ENCODE results near the gene CUBN.

CUBN gene

DNA sequence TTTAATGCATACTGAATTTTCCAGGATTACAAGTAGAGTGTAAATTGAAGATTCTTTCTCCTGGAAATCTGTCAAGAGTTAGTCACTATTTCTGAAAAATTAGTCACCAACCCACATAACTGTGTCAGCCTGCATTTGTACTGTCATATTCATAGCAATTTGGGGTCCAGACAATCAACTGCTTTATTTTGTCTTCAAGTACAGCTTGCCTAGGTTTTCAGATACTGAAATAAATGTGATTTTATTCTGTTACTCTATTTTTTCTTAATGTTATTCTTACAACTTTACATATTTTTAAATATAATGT lies 55.1 kb downstream of the CUBN start:
- H3K9me3 ChIP-seq (ENCODE audit: control insufficient read depth, insufficient read depth, low read depth, low read length): no peaks in the 10 kb centered on the region
- no peak overlapping the region for H3K27ac ChIP-seq (ENCODE audit: extremely low read depth, low read depth, low read length)
- POLR2A ChIA-PET: no interaction called here
- TF ChIP-seq SCRT1 (tag by site-specific recombination; IDR thresholded peaks at IDR 0.05; ENCODE audit: borderline replicate concordance) (no peak), OVOL3 (tag by site-specific recombination; IDR thresholded peaks at IDR 0.05) (no peak), ZBTB7A (tag by site-specific recombination; IDR thresholded peaks at IDR 0.05; ENCODE audit: low read depth) (no peak), ZNF529 (tag by site-specific recombination; IDR thresholded peaks at IDR 0.05; ENCODE audit: insufficient replicate concordance) (no peak), ZBTB20 (tag by site-specific recombination; IDR thresholded peaks at IDR 0.05) (no peak), ZNF174 (tag by site-specific recombination; IDR thresholded peaks at IDR 0.05) (no peak), ZNF266 (tag by site-specific recombination; IDR thresholded peaks at IDR 0.05; ENCODE audit: low read depth) (no peak), ZBTB21 (tag by site-specific recombination; IDR thresholded peaks at IDR 0.05) (no peak), ZXDB (tag by site-specific recombination; IDR thresholded peaks at IDR 0.05) (no peak), ZNF530 (tag by site-specific recombination; IDR thresholded peaks at IDR 0.05; ENCODE audit: low read depth) (no peak), ZNF433 (tag by site-specific recombination; IDR thresholded peaks at IDR 0.05; ENCODE audit: low read depth) (no peak), HOXC10 (CRISPR knock-in tag; IDR thresholded peaks at IDR 0.05) (no peak), ZNF19 (tag by site-specific recombination; IDR thresholded peaks at IDR 0.05; ENCODE audit: low read depth) (no peak), ZNF548 (tag by site-specific recombination; IDR thresholded peaks at IDR 0.05) (no peak), BCL11B (tag by site-specific recombination; IDR thresholded peaks at IDR 0.05; ENCODE audit: low read depth) (no peak)
- TF ChIP-seq, protein P1, sequence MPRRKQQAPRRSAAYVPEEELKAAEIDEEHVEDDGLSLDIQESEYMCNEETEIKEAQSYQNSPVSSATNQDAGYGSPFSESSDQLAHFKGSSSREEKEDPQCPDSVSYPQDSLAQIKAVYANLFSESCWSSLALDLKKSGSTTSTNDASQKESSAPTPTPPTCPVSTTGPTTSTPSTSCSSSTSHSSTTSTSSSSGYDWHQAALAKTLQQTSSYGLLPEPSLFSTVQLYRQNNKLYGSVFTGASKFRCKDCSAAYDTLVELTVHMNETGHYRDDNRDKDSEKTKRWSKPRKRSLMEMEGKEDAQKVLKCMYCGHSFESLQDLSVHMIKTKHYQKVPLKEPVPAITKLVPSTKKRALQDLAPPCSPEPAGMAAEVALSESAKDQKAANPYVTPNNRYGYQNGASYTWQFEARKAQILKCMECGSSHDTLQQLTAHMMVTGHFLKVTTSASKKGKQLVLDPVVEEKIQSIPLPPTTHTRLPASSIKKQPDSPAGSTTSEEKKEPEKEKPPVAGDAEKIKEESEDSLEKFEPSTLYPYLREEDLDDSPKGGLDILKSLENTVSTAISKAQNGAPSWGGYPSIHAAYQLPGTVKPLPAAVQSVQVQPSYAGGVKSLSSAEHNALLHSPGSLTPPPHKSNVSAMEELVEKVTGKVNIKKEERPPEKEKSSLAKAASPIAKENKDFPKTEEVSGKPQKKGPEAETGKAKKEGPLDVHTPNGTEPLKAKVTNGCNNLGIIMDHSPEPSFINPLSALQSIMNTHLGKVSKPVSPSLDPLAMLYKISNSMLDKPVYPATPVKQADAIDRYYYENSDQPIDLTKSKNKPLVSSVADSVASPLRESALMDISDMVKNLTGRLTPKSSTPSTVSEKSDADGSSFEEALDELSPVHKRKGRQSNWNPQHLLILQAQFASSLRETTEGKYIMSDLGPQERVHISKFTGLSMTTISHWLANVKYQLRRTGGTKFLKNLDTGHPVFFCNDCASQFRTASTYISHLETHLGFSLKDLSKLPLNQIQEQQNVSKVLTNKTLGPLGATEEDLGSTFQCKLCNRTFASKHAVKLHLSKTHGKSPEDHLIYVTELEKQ (tag by site-specific recombination; IDR thresholded peaks at IDR 0.05; ENCODE audit: borderline replicate concordance): no peak
- TF ChIP-seq, protein P2, sequence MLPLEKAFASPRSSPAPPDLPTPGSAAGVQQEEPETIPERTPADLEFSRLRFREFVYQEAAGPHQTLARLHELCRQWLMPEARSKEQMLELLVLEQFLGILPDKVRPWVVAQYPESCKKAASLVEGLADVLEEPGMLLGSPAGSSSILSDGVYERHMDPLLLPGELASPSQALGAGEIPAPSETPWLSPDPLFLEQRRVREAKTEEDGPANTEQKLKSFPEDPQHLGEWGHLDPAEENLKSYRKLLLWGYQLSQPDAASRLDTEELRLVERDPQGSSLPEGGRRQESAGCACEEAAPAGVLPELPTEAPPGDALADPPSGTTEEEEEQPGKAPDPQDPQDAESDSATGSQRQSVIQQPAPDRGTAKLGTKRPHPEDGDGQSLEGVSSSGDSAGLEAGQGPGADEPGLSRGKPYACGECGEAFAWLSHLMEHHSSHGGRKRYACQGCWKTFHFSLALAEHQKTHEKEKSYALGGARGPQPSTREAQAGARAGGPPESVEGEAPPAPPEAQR (tag by site-specific recombination; IDR thresholded peaks at IDR 0.05): no peak
- TF ChIP-seq, protein P3, sequence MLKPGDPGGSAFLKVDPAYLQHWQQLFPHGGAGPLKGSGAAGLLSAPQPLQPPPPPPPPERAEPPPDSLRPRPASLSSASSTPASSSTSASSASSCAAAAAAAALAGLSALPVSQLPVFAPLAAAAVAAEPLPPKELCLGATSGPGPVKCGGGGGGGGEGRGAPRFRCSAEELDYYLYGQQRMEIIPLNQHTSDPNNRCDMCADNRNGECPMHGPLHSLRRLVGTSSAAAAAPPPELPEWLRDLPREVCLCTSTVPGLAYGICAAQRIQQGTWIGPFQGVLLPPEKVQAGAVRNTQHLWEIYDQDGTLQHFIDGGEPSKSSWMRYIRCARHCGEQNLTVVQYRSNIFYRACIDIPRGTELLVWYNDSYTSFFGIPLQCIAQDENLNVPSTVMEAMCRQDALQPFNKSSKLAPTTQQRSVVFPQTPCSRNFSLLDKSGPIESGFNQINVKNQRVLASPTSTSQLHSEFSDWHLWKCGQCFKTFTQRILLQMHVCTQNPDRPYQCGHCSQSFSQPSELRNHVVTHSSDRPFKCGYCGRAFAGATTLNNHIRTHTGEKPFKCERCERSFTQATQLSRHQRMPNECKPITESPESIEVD (tag by site-specific recombination; IDR thresholded peaks at IDR 0.05): no peak
- TF ChIP-seq, protein P4, sequence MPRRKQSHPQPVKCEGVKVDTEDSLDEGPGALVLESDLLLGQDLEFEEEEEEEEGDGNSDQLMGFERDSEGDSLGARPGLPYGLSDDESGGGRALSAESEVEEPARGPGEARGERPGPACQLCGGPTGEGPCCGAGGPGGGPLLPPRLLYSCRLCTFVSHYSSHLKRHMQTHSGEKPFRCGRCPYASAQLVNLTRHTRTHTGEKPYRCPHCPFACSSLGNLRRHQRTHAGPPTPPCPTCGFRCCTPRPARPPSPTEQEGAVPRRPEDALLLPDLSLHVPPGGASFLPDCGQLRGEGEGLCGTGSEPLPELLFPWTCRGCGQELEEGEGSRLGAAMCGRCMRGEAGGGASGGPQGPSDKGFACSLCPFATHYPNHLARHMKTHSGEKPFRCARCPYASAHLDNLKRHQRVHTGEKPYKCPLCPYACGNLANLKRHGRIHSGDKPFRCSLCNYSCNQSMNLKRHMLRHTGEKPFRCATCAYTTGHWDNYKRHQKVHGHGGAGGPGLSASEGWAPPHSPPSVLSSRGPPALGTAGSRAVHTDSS (tag by site-specific recombination; IDR thresholded peaks at IDR 0.05): no peak
- TF ChIP-seq, protein P5, sequence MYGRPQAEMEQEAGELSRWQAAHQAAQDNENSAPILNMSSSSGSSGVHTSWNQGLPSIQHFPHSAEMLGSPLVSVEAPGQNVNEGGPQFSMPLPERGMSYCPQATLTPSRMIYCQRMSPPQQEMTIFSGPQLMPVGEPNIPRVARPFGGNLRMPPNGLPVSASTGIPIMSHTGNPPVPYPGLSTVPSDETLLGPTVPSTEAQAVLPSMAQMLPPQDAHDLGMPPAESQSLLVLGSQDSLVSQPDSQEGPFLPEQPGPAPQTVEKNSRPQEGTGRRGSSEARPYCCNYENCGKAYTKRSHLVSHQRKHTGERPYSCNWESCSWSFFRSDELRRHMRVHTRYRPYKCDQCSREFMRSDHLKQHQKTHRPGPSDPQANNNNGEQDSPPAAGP (tag by site-specific recombination; IDR thresholded peaks at IDR 0.05): no peak
- H3K36me3 ChIP-seq (ENCODE audit: control insufficient read depth in 2 of 2, insufficient read depth in 1 of 2, low read length in 2 of 2): no peaks in the 10 kb centered on the region
- CTCF ChIA-PET: no interaction called here
- H3K4me3 ChIP-seq (ENCODE audit: low read depth, low read length): no peak overlapping the region
- no peaks in the 10 kb centered on the region for H3K4me1 ChIP-seq (ENCODE audit: control insufficient read depth, insufficient read depth, low read length)
